Stimulated activated CD8-positive, alpha-beta memory T cell treated with anti-CD3 and anti-CD28 coated beads, Interleukin-4, amount 100 ng/mL, for 4 hours (primary cell): ENCODE results near the gene AP1S3.
"Not testable (repeated sequence)": the region's sequence is repeated elsewhere in the genome, so short reads cannot be mapped to it uniquely, and the experiment has no call there.

Experiments used
- DNase-seq, 2 donors: peaks; one replicate each; pipeline ENCODE4 v3.0.0-alpha.2; 2020; ENCODE audit warnings: low read depth in 2 of 2, low spot score in 1 of 2

The AP1S3 gene

DNA sequence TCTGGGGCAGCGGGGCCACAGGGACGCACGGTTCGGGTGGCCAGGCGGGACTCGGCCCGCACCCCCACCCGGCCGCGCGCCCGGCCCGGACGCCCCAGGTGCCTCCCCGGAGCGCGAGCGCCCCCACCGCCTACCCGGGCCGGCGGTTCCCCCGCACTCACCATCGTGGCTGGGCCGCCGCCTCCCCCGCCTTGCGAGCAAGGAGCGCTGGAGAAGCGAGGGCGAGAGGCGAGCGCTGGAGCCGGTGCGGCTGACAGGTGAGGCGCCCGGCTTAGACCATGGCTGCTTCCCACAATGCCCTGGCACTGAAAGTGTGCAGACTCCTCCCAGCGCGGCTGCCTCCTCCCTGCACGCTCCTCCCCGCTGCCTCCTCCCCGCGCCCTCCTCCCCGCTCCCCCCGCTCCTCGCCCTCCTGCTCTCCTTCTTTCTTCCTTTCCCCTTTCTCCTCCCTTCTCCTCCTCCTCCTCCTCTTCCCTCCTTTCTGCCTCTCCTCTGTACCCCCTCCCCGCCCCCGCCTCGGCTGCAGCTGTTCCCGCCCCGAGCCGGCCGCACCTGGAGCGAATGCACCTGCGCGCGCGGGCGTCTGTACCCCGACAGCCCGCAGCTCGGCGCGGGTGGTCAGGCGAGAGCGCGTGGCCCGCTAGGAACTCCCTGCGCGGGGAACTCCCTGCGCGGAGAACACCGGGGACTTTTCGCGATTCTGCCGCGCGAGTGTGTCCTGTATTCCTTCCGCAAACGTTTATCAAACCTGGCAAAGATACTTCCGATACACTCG lies at the start of gene AP1S3:
TSS of gene AP1S3 (minus strand) at position 296 of the 775 bp plus-strand sequence. CDS start at position 164, 132 bp downstream.
- DNase-seq, result peak; percentile 42 to 48

DNA sequence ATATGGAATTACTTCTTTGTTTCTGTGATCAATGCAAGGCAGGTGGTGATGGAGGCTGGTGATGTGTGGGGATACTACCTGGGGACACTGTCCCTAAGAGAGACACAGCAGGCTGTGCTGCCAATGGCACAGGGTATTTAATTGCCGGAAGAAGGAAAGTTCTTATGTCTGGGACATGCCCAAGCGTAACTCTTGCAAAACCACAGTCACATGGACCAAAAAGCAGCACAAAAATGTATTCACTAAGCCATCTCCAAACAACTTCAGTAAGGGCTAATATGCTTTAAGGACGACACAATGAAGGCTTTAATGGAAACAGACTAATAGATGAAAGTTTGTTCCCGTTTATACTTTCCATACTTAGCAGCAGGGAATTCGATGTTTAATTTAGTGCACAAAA lies 49.7 kb upstream of the AP1S3 start:
- no peak for DNase-seq

DNA sequence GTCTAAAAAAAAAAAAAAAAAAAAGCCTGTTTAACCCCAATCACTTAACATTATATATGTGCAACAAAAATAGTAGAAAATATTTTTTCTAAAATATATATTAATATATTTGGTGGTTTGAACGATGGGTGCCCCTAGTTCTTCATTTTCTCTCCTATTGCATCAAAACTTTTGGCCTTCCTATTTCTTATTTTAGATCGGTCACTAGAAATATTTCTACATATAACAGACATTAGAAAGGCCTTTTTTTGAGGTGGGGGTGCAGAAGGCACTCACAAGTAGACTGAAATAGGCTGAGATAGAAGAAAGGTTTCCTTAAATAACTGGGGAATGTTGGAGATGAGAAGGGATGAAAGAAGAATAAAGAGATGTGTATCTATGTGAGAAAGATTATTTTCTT lies 49.3 kb upstream of the AP1S3 start:
- no peak for DNase-seq

DNA sequence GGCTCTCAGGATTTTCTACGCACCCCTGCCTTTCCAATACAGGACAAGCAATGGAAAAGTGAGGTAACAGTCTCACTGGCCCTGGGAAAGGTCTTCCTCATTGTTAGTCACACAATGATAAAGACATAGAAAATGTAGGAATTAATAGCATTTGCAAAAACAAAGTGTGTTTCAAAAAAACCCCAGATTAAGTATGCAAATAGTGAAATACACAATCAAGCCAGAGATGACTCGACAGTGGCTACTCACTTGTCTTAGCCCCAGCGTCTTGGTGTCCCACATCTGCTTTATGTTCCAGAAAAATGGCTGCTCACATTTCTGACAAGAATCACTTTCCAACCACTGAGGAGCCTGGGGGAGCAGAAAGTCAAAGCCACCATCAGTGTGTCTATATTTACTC lies 47.0 kb upstream of the AP1S3 start:
- no peak for DNase-seq

DNA sequence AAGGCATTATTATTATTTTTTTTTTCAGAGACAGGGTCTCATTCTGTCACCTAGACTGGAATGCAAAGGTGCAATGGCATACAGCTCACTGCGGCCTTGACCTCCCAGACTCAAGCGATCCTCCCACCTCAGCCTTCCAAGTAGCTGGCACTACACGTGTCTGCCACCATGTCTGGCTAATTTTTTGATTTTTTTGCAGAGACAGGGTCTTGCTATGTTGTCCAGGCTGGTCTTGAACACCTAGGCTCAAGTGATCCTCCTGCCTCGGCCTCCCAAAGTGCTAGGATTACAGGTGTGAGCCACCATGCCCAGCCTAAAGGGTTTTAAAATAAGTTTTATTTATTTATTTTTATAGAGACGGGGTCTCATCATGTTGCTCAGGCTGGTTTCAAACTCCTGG lies 45.3 kb upstream of the AP1S3 start:
- DNase-seq, result no peak

DNA sequence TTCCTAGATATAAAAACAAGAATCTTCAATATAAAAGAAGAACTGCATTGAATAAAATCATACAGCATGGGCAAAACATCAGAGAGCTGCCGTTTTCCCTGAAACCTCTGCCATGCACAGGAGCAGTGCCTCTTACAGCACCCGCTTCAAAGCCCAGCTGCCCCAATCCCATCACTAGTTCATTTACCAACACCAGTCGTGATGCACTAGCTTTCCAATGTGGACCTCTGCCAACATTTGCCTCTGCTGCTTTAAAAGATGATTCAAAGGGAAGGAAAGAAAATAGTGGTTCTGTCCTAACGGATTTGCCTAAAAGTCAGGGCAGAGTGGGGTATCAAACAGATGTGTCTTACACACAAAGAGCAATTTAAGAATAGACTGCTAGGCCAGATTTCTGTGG lies 43.4 kb upstream of the AP1S3 start:
- no peak for DNase-seq

DNA sequence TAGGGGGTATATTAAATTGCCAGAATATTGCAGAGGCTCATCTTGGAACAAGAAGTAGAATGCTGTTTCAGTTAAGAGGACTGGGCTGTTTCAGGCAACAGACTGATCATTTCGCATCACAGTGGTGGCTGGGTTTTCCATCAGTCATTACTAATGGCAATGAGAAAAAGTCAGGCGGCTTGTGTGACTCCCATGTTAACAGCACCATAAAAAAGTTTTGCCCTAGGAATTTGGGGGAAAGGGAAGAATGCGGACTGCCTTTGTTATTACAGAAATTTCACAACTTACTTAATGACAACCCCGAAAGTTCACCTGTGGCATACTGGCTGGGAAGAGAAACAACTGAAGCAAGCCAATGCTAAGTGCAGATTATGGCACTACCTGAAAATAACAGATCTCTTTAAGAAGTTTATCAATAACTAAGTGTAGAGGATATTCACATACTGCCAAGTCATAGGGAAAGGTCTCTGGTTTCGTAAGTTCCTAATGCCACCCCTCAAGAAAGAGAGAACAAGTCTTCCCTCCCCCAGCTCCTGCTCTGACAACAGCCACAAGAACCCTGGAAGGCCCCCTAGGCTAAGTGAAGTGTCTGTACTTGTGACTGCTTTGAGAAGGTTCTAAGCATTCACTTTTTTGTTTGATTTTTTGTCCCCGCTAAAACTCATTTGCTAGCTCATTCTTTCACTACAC lies 40.5 kb upstream of the AP1S3 start:
- no peak for DNase-seq

DNA sequence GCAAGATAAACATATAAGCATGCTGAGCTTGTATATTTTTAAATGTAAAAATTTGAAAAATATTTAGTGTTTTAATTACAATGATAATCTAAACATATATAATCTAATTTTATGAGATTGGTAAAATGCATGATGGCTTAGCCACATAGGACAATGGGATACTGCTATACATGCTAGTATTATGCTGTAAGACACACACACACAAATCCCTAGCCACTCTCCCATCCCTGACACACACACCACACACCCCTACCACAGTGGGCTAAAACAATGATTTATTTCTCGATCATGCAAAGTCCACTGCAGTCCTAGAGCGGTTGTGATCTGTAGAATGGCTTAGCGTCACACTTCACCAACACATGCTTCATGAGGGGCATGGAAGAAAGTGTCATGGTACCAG lies 36.3 kb upstream of the AP1S3 start:
- DNase-seq, result no peak

DNA sequence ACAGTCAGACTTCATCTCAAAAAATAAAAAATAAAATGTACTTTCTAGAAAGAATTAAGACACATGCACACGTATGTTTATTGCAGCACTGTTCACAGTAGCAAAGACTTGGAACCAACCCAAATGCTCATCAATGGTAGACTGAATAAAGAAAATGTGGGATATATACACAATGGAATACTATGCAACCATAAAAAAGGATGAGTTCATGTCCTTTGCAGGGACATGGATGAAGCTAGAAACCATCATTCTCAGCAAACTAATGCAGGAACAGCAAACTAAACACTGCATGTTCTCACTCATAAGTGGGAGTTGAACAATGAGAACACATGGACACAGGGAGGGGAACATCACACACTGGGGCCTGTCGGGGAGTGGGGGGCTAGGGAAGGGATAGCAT lies 35.4 kb upstream of the AP1S3 start:
- not testable (repeated sequence) for DNase-seq

DNA sequence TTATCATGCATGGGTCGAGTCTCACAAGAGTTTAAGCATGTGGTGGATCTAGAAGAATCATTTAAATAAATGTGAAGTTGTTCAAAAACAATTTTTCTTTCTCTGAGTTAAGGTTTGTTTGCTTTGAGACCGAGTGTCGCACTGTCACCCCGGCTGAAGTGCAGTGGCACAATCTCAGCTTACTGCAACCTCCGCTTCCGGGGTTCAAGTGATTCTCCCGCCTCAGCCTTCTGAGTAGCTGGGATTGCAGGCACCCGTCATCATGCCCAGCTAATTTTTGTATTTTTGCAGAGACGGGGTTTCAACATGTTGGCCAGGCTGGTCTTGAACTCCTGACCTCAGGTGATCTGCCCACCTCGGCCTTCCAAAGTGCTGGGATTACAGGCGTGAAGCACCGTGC lies 34.3 kb upstream of the AP1S3 start:
- not testable (repeated sequence) for DNase-seq

DNA sequence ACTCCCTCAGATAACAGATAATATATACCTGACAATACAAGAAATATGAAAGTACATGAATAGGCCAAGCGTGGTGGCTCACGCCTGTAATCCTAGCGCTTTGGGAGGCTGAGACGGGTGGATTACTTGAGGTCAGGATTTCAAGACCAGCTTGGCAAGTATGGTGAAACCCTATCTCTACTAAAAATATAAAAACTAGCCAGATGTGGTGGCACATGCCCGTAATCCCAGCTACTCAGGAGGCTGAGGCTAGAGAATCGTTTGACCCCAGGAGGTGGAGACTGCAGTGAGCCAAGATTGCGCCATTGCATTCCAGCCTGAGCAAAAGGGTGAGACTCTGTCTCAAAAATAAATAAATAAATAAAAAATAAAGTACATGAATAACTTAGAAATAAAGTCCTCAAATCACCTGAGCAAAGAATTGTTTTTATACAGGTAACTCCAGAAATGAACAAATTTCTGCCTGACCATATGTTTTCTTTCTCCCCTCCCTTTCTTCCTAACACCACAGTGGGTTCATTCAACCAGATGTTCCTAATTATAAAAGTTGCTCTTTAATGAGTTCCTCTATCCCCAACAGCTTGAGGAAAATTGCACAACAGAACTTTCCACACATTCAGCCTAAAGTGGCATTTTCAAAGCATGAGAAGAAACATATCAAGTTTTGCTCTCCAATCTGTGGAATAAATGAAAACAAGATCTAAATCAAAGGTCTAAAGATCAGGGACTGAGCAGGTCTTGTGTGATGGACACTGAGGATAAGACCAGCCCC lies 33.6 kb upstream of the AP1S3 start:
- no peak for DNase-seq

DNA sequence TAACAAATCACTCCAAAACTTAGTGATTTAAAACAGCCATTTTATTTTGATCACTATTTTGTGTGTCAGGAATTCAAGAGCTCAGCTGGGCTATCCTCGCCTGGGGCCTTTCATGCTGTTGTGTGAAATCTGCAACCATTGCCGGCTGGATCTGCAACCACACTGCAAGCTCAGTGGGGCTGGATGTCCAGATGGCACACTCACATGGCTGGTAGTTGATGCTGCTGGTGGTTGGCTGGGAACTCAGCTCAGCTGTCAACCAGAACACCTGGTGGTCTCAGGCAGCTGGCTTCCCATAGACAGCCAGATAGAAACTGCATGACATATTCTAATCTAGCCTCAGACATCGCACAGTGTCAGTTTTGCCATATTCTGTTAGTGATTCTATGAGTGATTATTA lies 30.6 kb upstream of the AP1S3 start:
- DNase-seq, result no peak

DNA sequence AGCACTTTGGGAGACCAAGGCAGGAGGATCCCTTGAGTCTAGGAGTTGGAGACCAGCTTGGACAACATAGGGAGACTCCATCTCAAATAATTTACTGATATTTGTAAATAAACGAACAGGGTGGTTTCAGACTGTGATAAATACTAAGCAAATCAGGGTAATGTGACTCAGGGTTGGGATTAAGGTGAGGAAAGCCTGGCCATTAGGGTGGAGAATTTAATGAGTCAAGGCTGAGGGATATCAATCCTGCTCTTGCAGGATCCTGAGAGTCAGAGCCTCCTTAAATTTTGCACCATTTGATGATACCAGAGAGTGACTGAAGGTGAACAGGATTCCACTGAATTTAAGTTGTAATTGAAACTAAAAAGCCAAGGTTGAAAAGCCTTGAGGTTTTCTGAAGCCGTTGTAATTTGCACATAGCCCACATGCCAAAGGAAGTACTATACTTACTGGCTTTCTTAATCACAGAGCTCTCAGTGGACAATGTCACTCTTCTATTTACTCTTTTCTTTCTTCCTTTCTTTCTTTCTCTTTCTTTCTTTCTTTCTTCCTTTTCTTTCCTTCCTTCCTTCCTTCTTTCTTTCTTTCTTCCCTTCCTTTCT lies 28.6 kb upstream of the AP1S3 start:
- DNase-seq, result no peak

DNA sequence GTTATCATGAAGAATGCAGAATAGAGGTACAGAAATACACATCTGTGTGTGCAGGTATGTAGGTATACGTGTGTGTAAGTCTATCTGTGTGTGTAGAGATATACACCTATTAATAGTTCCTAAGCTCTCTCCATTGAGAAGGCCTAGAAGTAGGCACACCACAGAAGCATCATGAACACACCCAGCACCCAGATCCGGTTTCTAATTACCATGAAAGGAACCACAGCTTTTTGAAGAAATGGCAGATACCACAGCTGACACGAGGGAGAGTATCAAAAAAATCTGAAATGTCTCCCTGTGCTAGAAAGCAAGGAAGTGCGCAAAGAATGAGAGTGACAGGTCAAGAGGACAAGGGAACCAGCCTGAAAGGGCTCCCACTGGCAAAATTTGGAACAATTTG lies 27.7 kb upstream of the AP1S3 start:
- no peak for DNase-seq

DNA sequence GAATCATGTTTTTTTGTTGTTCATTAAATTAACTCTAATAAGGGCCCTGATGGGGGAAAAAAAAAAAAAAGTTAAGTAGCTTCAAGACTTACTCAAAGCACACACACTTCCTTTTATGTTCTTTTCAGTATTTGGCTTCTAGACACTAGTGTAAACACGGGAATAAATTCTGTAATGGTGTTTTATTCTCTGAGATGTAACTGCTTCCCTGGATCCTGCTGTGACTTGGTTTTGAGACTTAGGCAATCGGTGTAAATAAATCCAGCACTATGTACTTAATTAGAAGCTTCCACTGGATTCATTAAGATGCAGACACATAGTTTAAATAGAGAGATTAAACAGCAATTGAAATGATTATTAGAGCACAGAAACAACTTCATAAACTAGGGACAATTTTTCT lies 26.1 kb upstream of the AP1S3 start:
- DNase-seq, result no peak

DNA sequence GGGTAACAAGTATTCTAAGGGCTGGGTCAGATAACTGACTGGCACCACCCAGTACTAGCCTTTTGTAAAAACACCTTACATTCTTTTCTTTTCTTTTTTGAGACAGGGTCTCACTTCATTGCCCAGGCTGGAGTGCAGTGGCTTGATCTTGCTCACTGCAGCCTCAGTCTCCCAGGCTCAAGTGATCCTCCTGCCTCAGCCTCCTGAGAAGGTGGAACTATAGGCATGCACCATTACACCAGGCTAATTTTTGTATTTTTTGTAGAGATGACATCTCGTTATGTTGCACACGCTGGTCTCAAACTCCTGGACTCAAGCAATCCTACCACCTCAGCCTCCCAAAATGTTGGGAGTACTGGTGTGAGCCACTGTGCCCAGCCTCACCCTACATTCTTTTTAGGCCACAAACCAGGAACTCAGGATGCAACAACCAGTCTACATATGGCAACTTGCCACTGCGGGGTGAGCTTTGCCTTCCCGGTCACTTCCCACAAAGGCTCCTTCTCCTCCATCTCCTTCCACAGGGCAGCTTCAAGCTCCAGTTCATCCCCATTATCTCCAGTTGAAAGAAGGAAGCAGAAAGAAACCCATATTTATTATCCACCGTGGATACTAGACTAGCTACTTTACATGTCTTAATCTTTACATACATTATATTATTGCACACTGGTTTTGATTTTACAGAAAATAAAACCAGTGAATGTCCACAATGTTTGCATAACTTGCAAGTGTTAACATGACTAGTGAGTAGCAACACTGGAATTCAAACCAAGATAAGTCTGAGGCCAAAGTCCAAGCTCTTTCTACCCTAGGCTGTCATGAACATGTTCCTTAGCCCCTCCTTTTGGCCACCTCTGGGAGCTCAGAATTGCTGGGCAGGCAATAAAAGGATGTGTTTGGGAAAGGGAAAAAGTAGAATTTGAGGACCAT lies 23.7 kb upstream of the AP1S3 start:
- no peak for DNase-seq

DNA sequence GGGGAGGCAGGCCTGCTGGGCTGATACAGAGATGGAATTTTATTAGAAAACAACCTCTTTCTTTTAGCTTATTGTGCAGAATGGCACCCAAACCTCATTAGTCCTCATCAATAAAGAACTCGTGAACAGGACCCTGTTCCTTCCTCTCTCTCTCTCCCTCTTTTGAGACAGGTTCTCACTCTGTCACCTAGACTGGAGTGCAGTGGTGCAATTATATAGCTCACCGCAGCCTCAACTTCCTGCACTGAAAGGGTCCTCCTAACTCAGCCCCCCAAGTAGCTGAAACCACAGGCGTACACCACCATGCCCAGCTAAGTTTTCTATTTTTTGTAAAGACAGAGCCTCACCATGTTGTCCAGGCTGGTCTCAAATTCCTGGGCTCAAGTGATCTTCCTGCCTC lies 21.7 kb upstream of the AP1S3 start:
- no peak for DNase-seq

DNA sequence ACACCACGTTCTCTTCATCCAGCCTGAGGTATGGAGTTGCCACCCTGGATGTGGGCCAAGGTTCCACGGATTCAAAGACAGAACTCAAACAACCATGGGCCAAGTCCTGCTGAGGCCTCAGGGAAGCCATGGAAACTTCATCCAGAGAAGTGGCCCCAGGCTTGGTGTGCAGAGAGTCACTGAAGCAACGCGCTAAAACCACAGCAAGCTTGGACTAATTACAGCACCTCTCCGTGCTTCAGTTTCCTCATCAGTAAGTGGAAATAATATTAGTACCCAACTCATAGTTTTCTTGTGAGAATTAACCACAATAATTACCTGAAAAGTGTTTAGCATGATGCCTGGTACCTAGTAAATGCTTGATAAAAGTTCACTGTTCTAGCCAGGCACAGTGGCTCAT lies 19.2 kb upstream of the AP1S3 start:
- no peak for DNase-seq

DNA sequence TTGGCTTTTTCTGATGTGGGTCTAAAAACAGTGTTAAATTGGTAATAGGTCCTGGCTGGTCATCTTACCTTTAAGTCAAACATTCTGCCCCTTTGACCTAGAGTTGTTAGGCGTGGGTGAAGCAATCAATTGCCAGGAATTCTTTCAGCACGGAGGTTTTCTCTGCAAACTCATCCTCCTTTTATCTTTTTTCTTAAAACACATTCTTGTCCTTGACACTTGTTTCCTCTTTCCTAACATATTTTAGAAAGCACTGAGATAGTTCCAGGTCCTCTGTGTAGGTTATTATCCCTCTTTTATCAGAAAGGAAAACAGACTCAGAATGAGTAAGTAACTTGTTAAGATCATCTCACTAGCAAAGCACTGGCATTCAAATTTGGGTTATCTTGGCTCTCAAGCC lies 18.6 kb upstream of the AP1S3 start:
- no peak for DNase-seq

DNA sequence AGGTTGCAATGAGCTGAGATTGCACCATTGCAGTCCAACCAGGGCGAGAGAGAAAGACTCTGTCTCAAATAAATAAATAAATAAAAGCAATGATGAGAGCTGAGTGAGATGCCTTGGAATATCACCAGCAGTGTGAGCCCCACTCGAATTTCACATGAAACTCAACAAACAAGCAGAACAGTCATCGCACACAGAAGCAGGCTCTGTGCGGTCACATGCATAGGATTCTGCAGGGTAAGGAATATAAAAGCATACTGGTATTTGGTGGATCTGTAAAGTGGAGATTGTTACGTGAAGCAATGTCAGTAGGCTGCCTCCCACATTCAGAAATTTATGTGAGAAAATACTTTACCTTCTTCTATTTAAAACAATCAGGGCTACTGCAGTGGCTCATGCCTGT lies 18.0 kb upstream of the AP1S3 start:
- DNase-seq, result no peak

DNA sequence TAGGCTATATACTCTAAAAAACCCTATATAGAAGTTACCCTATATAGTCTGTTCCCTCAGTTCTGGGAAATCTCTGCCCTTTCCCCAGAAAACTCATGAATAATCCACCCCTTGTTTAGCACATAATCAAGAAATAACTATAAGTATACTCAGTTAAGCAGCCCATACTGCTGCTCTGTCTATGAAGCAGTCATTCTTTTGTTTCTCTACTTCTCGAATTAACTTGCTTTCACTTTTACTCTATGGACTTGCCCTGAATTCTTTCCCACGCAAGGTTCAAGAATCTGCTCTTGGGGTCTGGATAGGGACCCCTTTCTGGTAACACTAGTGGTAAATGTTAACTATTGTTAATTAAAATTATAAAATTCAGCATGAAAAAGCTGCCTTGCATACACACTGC lies 17.4 kb upstream of the AP1S3 start:
- DNase-seq, result no peak
